GM18498 (cell line): ENCODE measurements around the gene ORAI3.
"Not testable (repeated sequence)": the region's sequence is repeated elsewhere in the genome, so short reads cannot be mapped to it uniquely, and the experiment has no call there.

Experiments
- ATAC-seq: cut with Tn5 transposase; IDR thresholded peaks from one replicate; pipeline ENCODE4 v1.9.1; 2021; ENCODE audit warnings: mild to moderate bottlenecking, moderate library complexity; ENCODE audit not compliant: unreplicated experiment

The ORAI3 gene

GRCh38 chr16:30923554-30924075 is 25.3 kb upstream of the ORAI3 start, which contains the start of gene FBXL19:
FBXL19 (plus strand) TSS chr16:30923572; CDS start chr16:30925755, 2,183 bp downstream.
- no peak for ATAC-seq

- ATAC-seq: no peak
Measured at GRCh38 chr16:30924076-30924912, 24.6 kb upstream of the ORAI3 start.

- no peak for ATAC-seq
Measured at GRCh38 chr16:30924913-30925631, 23.8 kb upstream of the ORAI3 start.

- ATAC-seq: no peak
Measured at GRCh38 chr16:30925632-30925987, 23.3 kb upstream of the ORAI3 start.

GRCh38 chr16:30925995-30926811 is 22.7 kb upstream of the ORAI3 start:
- no peak for ATAC-seq

- ATAC-seq: no peak
Measured at GRCh38 chr16:30926937-30927788, 21.7 kb upstream of the ORAI3 start.

- ATAC-seq: no peak
Measured at GRCh38 chr16:30927789-30928378, 21.0 kb upstream of the ORAI3 start.

GRCh38 chr16:30928390-30928789 is 20.5 kb upstream of the ORAI3 start:
- ATAC-seq: no peak

GRCh38 chr16:30929167-30929566 is 19.7 kb upstream of the ORAI3 start:
- no peak for ATAC-seq

- no peak for ATAC-seq
Measured at GRCh38 chr16:30930160-30930571, 18.7 kb upstream of the ORAI3 start.

- ATAC-seq: no peak
Measured at GRCh38 chr16:30931068-30931650, 17.7 kb upstream of the ORAI3 start.

- no peak for ATAC-seq
Measured at GRCh38 chr16:30934827-30935557, 13.9 kb upstream of the ORAI3 start.

GRCh38 chr16:30937692-30938091 is 11.2 kb upstream of the ORAI3 start:
- no peak for ATAC-seq

- not testable (repeated sequence) for ATAC-seq
Measured at GRCh38 chr16:30939571-30939970, 9.3 kb upstream of the ORAI3 start.

- peak; percentile 85 for ATAC-seq
Measured at GRCh38 chr16:30941600-30942425, 7.1 kb upstream of the ORAI3 start.

- ATAC-seq: no peak
Measured at GRCh38 chr16:30942426-30942806, 6.5 kb upstream of the ORAI3 start.

- ATAC-seq: no peak
Measured at GRCh38 chr16:30944352-30944751, 4.5 kb upstream of the ORAI3 start.
